Panc1 (cell line): Measurements from ENCODE around the gene STIP1. TPM values are rescaled to one million over a fixed set of nuclear protein-coding genes. Genes with fewer than 3 reads are reported as not detected.

Experiments used
- ATAC-seq: fragments of 200-7000 bp; cut with Tn5 transposase; 2 replicates; pipeline ENCODE4 v1.9.1; 2020; ENCODE audit warnings: mild to moderate bottlenecking, moderate library complexity
- BruUV-seq: library from RNA; stranded (reverse); fragments of 400-500 nt; replicated peaks from 2 replicates; lab custom pipeline; 2021; lab: Mats Ljungman, UMichigan
- CTCF ChIA-PET: fragments of 300-600 bp; sonication (Branson Sonifier 250); formaldehyde crosslinking; loops from one replicate; lab custom pipeline; 2022; ENCODE audit warnings: antibody characterized with exemption; lab: Charles Lee
- POLR2A ChIA-PET: fragments of 300-600 bp; sonication (Branson Sonifier 250); formaldehyde crosslinking; loops from one replicate; lab custom pipeline; 2022; ENCODE audit warnings: antibody characterized with exemption; lab: Charles Lee
- DNase-seq: peaks from one replicate; pipeline ENCODE4 v3.0.0-alpha.2; 2010; ENCODE audit warnings: low read depth, low spot score
- H3K27ac ChIP-seq: 2 replicates; pipeline ENCODE4 v1.5.1; 2011; ENCODE audit warnings: mild to moderate bottlenecking, low read length, inconsistent platforms
- H3K27me3 ChIP-seq: fragments of 200-500 bp; sonication (Bioruptor generic); 2 replicates; pipeline ENCODE4 v1.6.0; 2014; ENCODE audit warnings: low read length, inconsistent platforms; ENCODE audit not compliant: control insufficient read depth, insufficient read depth
- H3K36me3 ChIP-seq: fragments of 200-500 bp; sonication (Bioruptor generic); 2 replicates; pipeline ENCODE4 v1.5.1; 2014; ENCODE audit warnings: inconsistent platforms, mild to moderate bottlenecking, low read length, moderate library complexity; ENCODE audit not compliant: control insufficient read depth, insufficient read depth
- H3K4me1 ChIP-seq: 2 replicates; pipeline ENCODE4 v1.5.1; 2011; ENCODE audit warnings: inconsistent platforms, mild to moderate bottlenecking, low read length, moderate library complexity; ENCODE audit not compliant: control insufficient read depth, insufficient read depth
- H3K4me3 ChIP-seq, 2 experiments: 2 replicates each; pipeline ENCODE4 v1.5.1; 2011 to 2012; ENCODE audit warnings: low read depth in 2 of 2, low read length in 2 of 2, mild to moderate bottlenecking in 2 of 2, inconsistent platforms in 1 of 2, moderate library complexity in 1 of 2
- H3K9me3 ChIP-seq: fragments of 200-500 bp; sonication (Bioruptor generic); 2 replicates; pipeline ENCODE4 v1.5.1; 2014; ENCODE audit warnings: low read depth, mild to moderate bottlenecking, inconsistent platforms, low read length, moderate library complexity; ENCODE audit not compliant: control insufficient read depth, insufficient read depth
- POLR2AphosphoS5 ChIP-seq: IDR thresholded peaks from 2 replicates; pipeline ENCODE4 v1.6.1; 2012; ENCODE audit warnings: mild to moderate bottlenecking, low read depth, low read length, moderate library complexity
- REST ChIP-seq, 2 experiments: IDR thresholded peaks; 2 replicates each; pipeline ENCODE4 v1.6.1; 2011 to 2012; ENCODE audit warnings: low read depth in 2 of 2, control low read depth in 1 of 2, low read length in 1 of 2, mild to moderate bottlenecking in 1 of 2, moderate library complexity in 1 of 2; ENCODE audit not compliant: insufficient read depth in 1 of 2
- SIN3A ChIP-seq: IDR thresholded peaks from 2 replicates; pipeline ENCODE4 v1.6.1; 2012; ENCODE audit warnings: low read depth, mild to moderate bottlenecking, low read length, moderate library complexity, borderline replicate concordance; ENCODE audit not compliant: insufficient read depth
- TCF7L2 ChIP-seq: IDR thresholded peaks from 2 replicates; pipeline ENCODE4 v1.6.1; 2011; ENCODE audit warnings: mild to moderate bottlenecking, low read depth, low read length, inconsistent platforms
- in situ Hi-C: cut with HindIII; loops from 2 replicates; pipeline ENCODE4 v1.10.0; 2016; ENCODE audit warnings: low sequenced_read_pairs, low pct_unique_long_range_greater_than_20kb
- intact Hi-C: fragments of 100-400 bp; cut with micrococcal nuclease; formaldehyde crosslinking; loops from one replicate; pipeline ENCODE4 v1.10.0; 2022; ENCODE audit not compliant: unreplicated experiment
- total RNA-seq: library from RNA; stranded (reverse); gene quantifications from one replicate; pipeline ENCODE4 v1.2.1, GENCODE V29; 2021; ENCODE audit not compliant: unreplicated experiment
- TF ChIP-seq, protein P1 (sequence below): fragments of 450-650 bp; IDR thresholded peaks from 2 replicates; pipeline ENCODE4 v1.5.1; 2017; ENCODE audit warnings: mild to moderate bottlenecking

The STIP1 gene
- total RNA-seq, 1 experiment from 2014 or later, result 344 TPM

GRCh38 chr11:64252003-64252872 lies 66.3 kb downstream of the STIP1 start:
- no TSS peak for BruUV-seq
- DNase-seq (no peak), ATAC-seq (peak; percentile 50)
- H3K27ac ChIP-seq, result peak overlapping the region; percentile 89
- ChIA-PET POLR2A (interaction anchor here (0.6 to 0.7 kb wide), 2 partner anchors 18 to 48 kb away, joined by 5 to 6 read pairs; no protein-coding TSS in a partner anchor), CTCF (interaction anchor here (0.5 to 1.8 kb wide), 11 partner anchors 9 to 1800 kb away, joined by 3 to 12 read pairs (median 5); partner anchors contain the start of gene SF3B2)
- H3K9me3 ChIP-seq, result no peaks in the 10 kb centered on the region
- peaks cover 41% of the 10 kb centered on the region for H3K4me1 ChIP-seq
- TF ChIP-seq TCF7L2 (no peak), REST (IDR thresholded peaks at IDR 0.05; ENCODE audit: insufficient read depth in 1 of 2, low read depth in 2 of 2, low read length in 1 of 2) (no peak), POLR2AphosphoS5 (peak; percentile 33; the same call in 1 of the 2 replicates)
- intact Hi-C loops (no loop called here), in situ Hi-C loops (no loop called here)
- peaks cover 3% of the 10 kb centered on the region; the same call in 1 of the 2 replicates for H3K36me3 ChIP-seq
- H3K27me3 ChIP-seq, result no peaks in the 10 kb centered on the region
- peak overlapping the region; percentile 84 to 90 for H3K4me3 ChIP-seq

GRCh38 chr11:64253043-64253442 lies 67.1 kb downstream of the STIP1 start:
- TF ChIP-seq TCF7L2 (no peak), SIN3A (no peak), REST (IDR thresholded peaks at IDR 0.05; ENCODE audit: insufficient read depth in 1 of 2, low read depth in 2 of 2, low read length in 1 of 2) (no peak), POLR2AphosphoS5 (no peak)
- TF ChIP-seq, protein P1, sequence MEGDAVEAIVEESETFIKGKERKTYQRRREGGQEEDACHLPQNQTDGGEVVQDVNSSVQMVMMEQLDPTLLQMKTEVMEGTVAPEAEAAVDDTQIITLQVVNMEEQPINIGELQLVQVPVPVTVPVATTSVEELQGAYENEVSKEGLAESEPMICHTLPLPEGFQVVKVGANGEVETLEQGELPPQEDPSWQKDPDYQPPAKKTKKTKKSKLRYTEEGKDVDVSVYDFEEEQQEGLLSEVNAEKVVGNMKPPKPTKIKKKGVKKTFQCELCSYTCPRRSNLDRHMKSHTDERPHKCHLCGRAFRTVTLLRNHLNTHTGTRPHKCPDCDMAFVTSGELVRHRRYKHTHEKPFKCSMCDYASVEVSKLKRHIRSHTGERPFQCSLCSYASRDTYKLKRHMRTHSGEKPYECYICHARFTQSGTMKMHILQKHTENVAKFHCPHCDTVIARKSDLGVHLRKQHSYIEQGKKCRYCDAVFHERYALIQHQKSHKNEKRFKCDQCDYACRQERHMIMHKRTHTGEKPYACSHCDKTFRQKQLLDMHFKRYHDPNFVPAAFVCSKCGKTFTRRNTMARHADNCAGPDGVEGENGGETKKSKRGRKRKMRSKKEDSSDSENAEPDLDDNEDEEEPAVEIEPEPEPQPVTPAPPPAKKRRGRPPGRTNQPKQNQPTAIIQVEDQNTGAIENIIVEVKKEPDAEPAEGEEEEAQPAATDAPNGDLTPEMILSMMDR, result no peak
- POLR2A ChIA-PET, result interaction anchor here (0.6 kb wide), 1 partner anchor 49 kb away, joined by 5 read pairs; no protein-coding TSS in a partner anchor
- ATAC-seq, result no peak
- BruUV-seq, result TSS peak; percentile 83
- Histone ChIP-seq H3K27ac (peak overlapping the region; percentile 41; the same call in 1 of the 2 replicates), H3K36me3 (peaks cover 3% of the 10 kb centered on the region; the same call in 1 of the 2 replicates), H3K27me3 (no peaks in the 10 kb centered on the region), H3K4me3 (peak overlapping the region; percentile 84 to 90), H3K9me3 (no peaks in the 10 kb centered on the region), H3K4me1 (peaks cover 37% of the 10 kb centered on the region)
- DNase-seq, result no peak
- intact Hi-C loops, result no loop called here
- in situ Hi-C loops, result no loop called here
- CTCF ChIA-PET, result no interaction called here
